HCT116 (cell line): ENCODE data around the gene PCGF5. TPM values are rescaled to one million over a fixed set of nuclear protein-coding genes. Genes with fewer than 3 reads are reported as not detected.
"Not testable (repeated sequence)": the region's sequence is repeated elsewhere in the genome, so short reads cannot be mapped to it uniquely, and the experiment has no call there.

Experiments used
- ATAC-seq: fragments of 200-7000 bp; cut with Tn5 transposase; 2 replicates; pipeline ENCODE4 v1.9.1; 2020; ENCODE audit warnings: mild to moderate bottlenecking, moderate library complexity
- BruUV-seq: library from RNA; stranded (reverse); fragments of 400-500 nt; replicated peaks from 2 replicates; lab custom pipeline; 2021; lab: Mats Ljungman, UMichigan
- CTCF ChIA-PET: fragments of 300-600 bp; sonication (Branson Sonifier 250); formaldehyde crosslinking; loops from one replicate; lab custom pipeline; 2021; ENCODE audit warnings: antibody characterized with exemption; lab: Charles Lee
- POLR2A ChIA-PET: fragments of 300-600, 350-600 bp; sonication (Branson Sonifier 250); formaldehyde crosslinking; loops from one replicate; lab custom pipeline; 2021; ENCODE audit warnings: antibody characterized with exemption; lab: Charles Lee
- RAD21 ChIA-PET, 2 experiments: fragments of 300-600 bp; sonication (Branson Sonifier 250); formaldehyde crosslinking; loops; one replicate each; lab custom pipeline; 2023; ENCODE audit warnings: low total read pairs in 2 of 2; ENCODE audit not compliant: uncharacterized antibody in 2 of 2, unreplicated experiment in 2 of 2, low non-redundant PET in 1 of 2; lab: Charles Lee
- DNase-seq: peaks from one replicate; pipeline ENCODE4 v3.0.0-alpha.2; 2010; ENCODE audit warnings: low read depth, low spot score
- H2AFZ ChIP-seq: fragments of 200-600 bp; shearing (Covaris generic), sonication (generic); 2 replicates; pipeline ENCODE4 v1.6.1; 2017; ENCODE audit warnings: low read depth, mixed run types, mixed read lengths, antibody characterized with exemption, low read length; ENCODE audit not compliant: poor library complexity, severe bottlenecking
- H3K27ac ChIP-seq: 2 replicates; pipeline ENCODE4 v1.5.1; 2012; ENCODE audit warnings: low read depth, low read length
- H3K27me3 ChIP-seq: fragments of 200-600 bp; sonication (generic); 2 replicates; pipeline ENCODE4 v1.6.1; 2016; ENCODE audit warnings: mixed run types, low read length, mixed read lengths; ENCODE audit not compliant: insufficient read depth
- H3K36me3 ChIP-seq, 2 experiments: fragments of 200-500 bp in 1 of 2; fragments of 200-600 bp in 1 of 2; sonication (Bioruptor generic) in 1 of 2; sonication (generic) in 1 of 2; 2 replicates each; pipeline versions ENCODE4 v1.5.1 to v1.6.1; 2014 to 2016; ENCODE audit warnings: low read length in 2 of 2, inconsistent platforms in 1 of 2, mixed read lengths in 1 of 2, mixed run types in 1 of 2; ENCODE audit not compliant: insufficient read depth in 2 of 2, control insufficient read depth in 1 of 2
- H3K4me1 ChIP-seq, 2 experiments: fragments of 200-600 bp in 1 of 2; sonication (generic) in 1 of 2; 2 replicates each; pipeline versions ENCODE4 v1.5.1 to v1.6.1; 2012 to 2017; ENCODE audit warnings: low read length in 2 of 2, inconsistent platforms in 1 of 2, mild to moderate bottlenecking in 1 of 2, mixed read lengths in 1 of 2, mixed run types in 1 of 2, moderate library complexity in 1 of 2; ENCODE audit not compliant: insufficient read depth in 2 of 2, control insufficient read depth in 1 of 2
- H3K4me2 ChIP-seq: fragments of 200-600 bp; sonication (generic); 2 replicates; pipeline ENCODE4 v1.6.1; 2017; ENCODE audit warnings: mixed run types, low read length, mixed read lengths
- H3K4me3 ChIP-seq, 2 experiments: fragments of 200-600 bp in 1 of 2; sonication (generic) in 1 of 2; replicated peaks in 1 of 2; 2 replicates each; pipeline ENCODE4 v1.5.1; 2011 to 2016; ENCODE audit warnings: low read length in 2 of 2, control low read depth in 1 of 2, low read depth in 1 of 2, mild to moderate bottlenecking in 1 of 2, mixed read lengths in 1 of 2, mixed run types in 1 of 2
- H3K79me2 ChIP-seq: fragments of 200-600 bp; sonication (generic); 2 replicates; pipeline ENCODE4 v1.6.1; 2017; ENCODE audit warnings: mild to moderate bottlenecking, mixed run types, low read length, moderate library complexity, mixed read lengths; ENCODE audit not compliant: insufficient read depth
- H3K9ac ChIP-seq: fragments of 200-600 bp; sonication (generic); 2 replicates; pipeline ENCODE4 v1.6.1; 2016; ENCODE audit warnings: low read length, mixed read lengths
- H3K9me2 ChIP-seq: fragments of 200-600 bp; sonication (generic), shearing (Covaris generic); 2 replicates; pipeline ENCODE4 v1.6.1; 2017; ENCODE audit warnings: mixed run types, mild to moderate bottlenecking, moderate library complexity; ENCODE audit not compliant: insufficient read depth
- H3K9me3 ChIP-seq, 2 experiments: fragments of 200-500 bp in 1 of 2; fragments of 200-600 bp in 1 of 2; sonication (Bioruptor generic) in 1 of 2; sonication (generic) in 1 of 2; 2 replicates each; pipeline ENCODE4 v1.6.1; 2014 to 2017; ENCODE audit warnings: low read length in 2 of 2, mixed read lengths in 2 of 2, inconsistent platforms in 1 of 2, low read depth in 1 of 2, mild to moderate bottlenecking in 1 of 2, mixed run types in 1 of 2, moderate library complexity in 1 of 2; ENCODE audit not compliant: control insufficient read depth in 1 of 2, insufficient read depth in 1 of 2
- H4K20me1 ChIP-seq: fragments of 200-600 bp; sonication (generic), shearing (Covaris generic); 2 replicates; pipeline ENCODE4 v1.6.1; 2017; ENCODE audit warnings: mixed run types, mild to moderate bottlenecking, moderate library complexity; ENCODE audit not compliant: insufficient read depth
- intact Hi-C: fragments of 100-400 bp; cut with micrococcal nuclease; formaldehyde crosslinking; loops from 2 replicates; pipeline ENCODE4 v1.10.0; 2022
- total RNA-seq: library from RNA; stranded (reverse); gene quantifications from one replicate; pipeline ENCODE4 v1.2.1, GENCODE V29; 2021; ENCODE audit not compliant: unreplicated experiment
- TF ChIP-seq, protein P1 (sequence below), 3 experiments: fragments of 200-600 bp in 1 of 3; sonication (generic) in 1 of 3; IDR thresholded peaks in 2 of 3; conservative IDR thresholded peaks in 1 of 3; 2 replicates each; pipeline ENCODE4 v1.5.1; 2012 to 2017; ENCODE audit warnings: low read depth in 2 of 3, low read length in 2 of 3, antibody characterized with exemption in 1 of 3, borderline replicate concordance in 1 of 3, control low read depth in 1 of 3, mild to moderate bottlenecking in 1 of 3, mixed read lengths in 1 of 3, mixed run types in 1 of 3, moderate library complexity in 1 of 3; ENCODE audit not compliant: insufficient read depth in 1 of 3

PCGF5 gene
- total RNA-seq, 1 experiment from 2014 or later: 27.5 TPM

- TF ChIP-seq, protein P1, sequence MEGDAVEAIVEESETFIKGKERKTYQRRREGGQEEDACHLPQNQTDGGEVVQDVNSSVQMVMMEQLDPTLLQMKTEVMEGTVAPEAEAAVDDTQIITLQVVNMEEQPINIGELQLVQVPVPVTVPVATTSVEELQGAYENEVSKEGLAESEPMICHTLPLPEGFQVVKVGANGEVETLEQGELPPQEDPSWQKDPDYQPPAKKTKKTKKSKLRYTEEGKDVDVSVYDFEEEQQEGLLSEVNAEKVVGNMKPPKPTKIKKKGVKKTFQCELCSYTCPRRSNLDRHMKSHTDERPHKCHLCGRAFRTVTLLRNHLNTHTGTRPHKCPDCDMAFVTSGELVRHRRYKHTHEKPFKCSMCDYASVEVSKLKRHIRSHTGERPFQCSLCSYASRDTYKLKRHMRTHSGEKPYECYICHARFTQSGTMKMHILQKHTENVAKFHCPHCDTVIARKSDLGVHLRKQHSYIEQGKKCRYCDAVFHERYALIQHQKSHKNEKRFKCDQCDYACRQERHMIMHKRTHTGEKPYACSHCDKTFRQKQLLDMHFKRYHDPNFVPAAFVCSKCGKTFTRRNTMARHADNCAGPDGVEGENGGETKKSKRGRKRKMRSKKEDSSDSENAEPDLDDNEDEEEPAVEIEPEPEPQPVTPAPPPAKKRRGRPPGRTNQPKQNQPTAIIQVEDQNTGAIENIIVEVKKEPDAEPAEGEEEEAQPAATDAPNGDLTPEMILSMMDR (IDR thresholded peaks at IDR 0.05 in 2 of 3, conservative IDR thresholded peaks at IDR 0.05 in 1 of 3; ENCODE audit: borderline replicate concordance in 1 of 3, insufficient read depth in 1 of 3, low read depth in 2 of 3, low read length in 2 of 3): peak; percentile 86 to 90 (median 87)
These were observed 77.9 kb downstream of the PCGF5 start (continued) for GRCh38 chr10:91298224-91298871.

- BruUV-seq: no TSS peak
- Histone ChIP-seq H3K27me3 (no peaks in the 10 kb centered on the region), H3K4me1 (peaks cover 4 to 11% of the 10 kb centered on the region in 2 experiments; a peak in 2 of 4 replicates), H3K36me3 (no peaks in the 10 kb centered on the region), H3K4me3 (no peak overlapping the region), H3K4me2 (no peak overlapping the region), H3K79me2 (no peaks in the 10 kb centered on the region), H4K20me1 (no peaks in the 10 kb centered on the region), H3K9me2 (no peaks in the 10 kb centered on the region), H3K9me3 (no peaks in the 10 kb centered on the region), H2AFZ (no peak overlapping the region), H3K9ac (no peak overlapping the region), H3K27ac (no peak overlapping the region)
- TF ChIP-seq, protein P1 (IDR thresholded peaks at IDR 0.05 in 2 of 3, conservative IDR thresholded peaks at IDR 0.05 in 1 of 3; ENCODE audit: borderline replicate concordance in 1 of 3, insufficient read depth in 1 of 3, low read depth in 2 of 3, low read length in 2 of 3): no peak
- intact Hi-C loops: no loop called here
- ChIA-PET CTCF (interaction anchor here (1.8 kb wide), 1 partner anchor 12 kb away, joined by 5 read pairs; no protein-coding TSS in a partner anchor), RAD21 (no interaction called here), POLR2A (no interaction called here)
- DNase-seq (no peak), ATAC-seq (no peak)
These were observed 79.6 kb downstream of the PCGF5 start for GRCh38 chr10:91299999-91300575.

DNA sequence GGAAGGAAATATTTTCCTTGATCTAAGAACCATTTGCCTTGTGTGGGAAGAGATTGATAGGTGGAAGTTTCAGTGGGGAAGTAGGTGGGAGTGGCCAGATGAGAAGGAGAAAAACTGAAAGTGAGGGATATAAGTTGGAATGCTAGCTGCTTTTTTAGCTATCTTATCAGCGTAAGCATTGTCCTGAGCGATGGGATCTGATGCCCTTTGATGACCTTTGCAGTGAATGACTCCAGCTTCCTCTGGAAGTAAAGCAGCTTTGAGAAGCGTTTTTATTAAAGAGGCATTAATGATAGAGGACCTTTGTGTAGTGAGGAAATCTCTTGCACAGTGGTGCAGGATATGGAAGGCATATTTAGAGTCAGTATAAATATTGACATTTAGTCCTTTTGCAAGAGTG, 82.5 kb downstream of the PCGF5 start:
- H3K9me2 ChIP-seq, H3K27me3 ChIP-seq, H3K4me1 ChIP-seq, H3K4me3 ChIP-seq, BruUV-seq, POLR2A ChIA-PET, H2AFZ ChIP-seq, intact Hi-C loops, H3K79me2 ChIP-seq, CTCF ChIA-PET, H4K20me1 ChIP-seq, DNase-seq, H3K9ac ChIP-seq, RAD21 ChIA-PET, H3K27ac ChIP-seq, H3K36me3 ChIP-seq, H3K4me2 ChIP-seq, H3K9me3 ChIP-seq, ATAC-seq: not testable (repeated sequence)

DNA sequence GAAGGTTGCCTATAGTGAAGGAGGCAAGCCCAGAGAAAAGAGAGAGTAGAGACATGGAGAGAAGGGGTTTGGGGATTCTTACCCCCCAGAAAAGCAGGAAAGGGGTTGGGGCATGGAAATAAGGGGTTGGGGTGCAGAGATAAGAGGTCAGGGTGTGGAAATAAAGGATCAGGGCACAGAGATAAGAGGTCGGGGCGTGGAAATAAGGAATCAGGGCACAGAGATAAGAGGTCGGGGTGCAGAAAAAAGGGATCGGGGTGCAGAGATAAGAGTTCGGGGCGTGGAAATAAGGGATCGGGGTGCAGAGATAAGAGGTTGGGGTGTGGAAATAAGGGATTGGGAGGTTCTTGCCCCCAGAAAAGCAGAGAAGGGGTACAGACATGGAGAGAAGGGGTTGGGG, 85.5 kb downstream of the PCGF5 start:
- DNase-seq, H3K36me3 ChIP-seq, H3K79me2 ChIP-seq, H3K9me2 ChIP-seq, POLR2A ChIA-PET, H3K27ac ChIP-seq, H3K9ac ChIP-seq, CTCF ChIA-PET, H3K4me1 ChIP-seq, ATAC-seq, intact Hi-C loops, H3K4me3 ChIP-seq, H3K27me3 ChIP-seq, H3K9me3 ChIP-seq, BruUV-seq, H2AFZ ChIP-seq, H4K20me1 ChIP-seq, RAD21 ChIA-PET, H3K4me2 ChIP-seq: not testable (repeated sequence)
